Kidney (tissue), 14 donors: Measurements from ENCODE around the gene CABYR. TPM values are rescaled to one million over a fixed set of nuclear protein-coding genes. Genes with fewer than 3 reads are reported as not detected.

Source experiments
- DNase-seq, 5 donors: peaks; one replicate each; pipeline ENCODE4 v3.0.0-alpha.2; 2013 to 2020
- FAIRE-seq: peaks from 2 replicates; lab custom pipeline; 2012; peaks lifted over from hg19 to GRCh38; lab: Jason Lieb, UNC
- H3K27ac ChIP-seq, 2 donors: one replicate each; pipeline ENCODE4 v1.7.0; 2013; ENCODE audit warnings: low read depth in 2 of 2, low read length in 2 of 2, inconsistent platforms in 1 of 2
- H3K27me3 ChIP-seq: one replicate; pipeline ENCODE4 v1.7.1; 2013; ENCODE audit warnings: low read length, inconsistent platforms; ENCODE audit not compliant: control insufficient read depth, insufficient read depth
- H3K36me3 ChIP-seq, 3 donors: one replicate each; pipeline versions ENCODE4 v1.7.0 to v1.7.1; 2013; ENCODE audit warnings: low read length in 3 of 3, control low read depth in 1 of 3, inconsistent platforms in 1 of 3; ENCODE audit not compliant: insufficient read depth in 3 of 3, control insufficient read depth in 2 of 3
- H3K4me1 ChIP-seq, 3 donors: one replicate each; pipeline versions ENCODE4 v1.7.0 to v1.7.1; 2013; ENCODE audit warnings: low read length in 3 of 3, inconsistent platforms in 1 of 3, low read depth in 1 of 3; ENCODE audit not compliant: control insufficient read depth in 2 of 3, insufficient read depth in 2 of 3
- H3K4me3 ChIP-seq, 3 donors: one replicate each; pipeline versions ENCODE4 v1.7.0 to v1.8.1; 2013; ENCODE audit warnings: low read length in 3 of 3, control low read depth in 1 of 3, inconsistent platforms in 1 of 3
- H3K9ac ChIP-seq, 3 donors: one replicate each; pipeline versions ENCODE4 v1.7.0 to v1.7.1; 2013; ENCODE audit warnings: low read length in 3 of 3, control low read depth in 1 of 3, inconsistent platforms in 1 of 3
- H3K9me3 ChIP-seq, 3 donors: one replicate each; pipeline versions ENCODE4 v1.7.0 to v1.7.1; 2013; ENCODE audit warnings: low read length in 3 of 3, control low read depth in 1 of 3, inconsistent platforms in 1 of 3; ENCODE audit not compliant: control insufficient read depth in 2 of 3, insufficient read depth in 1 of 3
- intact Hi-C: fragments of 100-400 bp; cut with DNase I; formaldehyde crosslinking; loops from one replicate; pipeline ENCODE4 v1.11.1; 2022
- polyA plus RNA-seq: library from polyadenylated mRNA; stranded (reverse); fragments of 350-450 nt; fragmentation: Illumina TruSeq; extraction: RNeasy Lipid Tissue Mini Kit (QIAGEN cat#74804); gene quantifications from one replicate; pipeline ENCODE4 v1.2.3, GENCODE V29; 2014; ENCODE audit warnings: low read depth, low replicate concordance; ENCODE audit not compliant: insufficient read depth
- total RNA-seq: library from RNA; stranded (reverse); fragmentation: NEBNext Ultra II Directional; extraction: Animal tissue kit (Norgen Biotek cat#: 25700); gene quantifications from one replicate; pipeline ENCODE4 v1.2.1, GENCODE V29; 2021
- TF ChIP-seq, protein P1 (sequence below): IDR thresholded peaks from 3 replicates; pipeline ENCODE4 v1.5.1; 2012; ENCODE audit warnings: mild to moderate bottlenecking, moderate library complexity, borderline replicate concordance; ENCODE audit not compliant: insufficient read depth; ENCODE audit errors: extremely low read depth
- donor health status: control.
- donor health status: control.
- donor health status: control.
- donor health status: control.
- donor health status: control.
- donor health status: DM: yes; HTN: yes; CAD: no.
- donor health status: Normal renal cell carcinoma (clear cell type).

Gene CABYR
- total and polyA plus RNA-seq, 2 donors from 2014 or later, result 0.82 to 1.6 TPM

DNA sequence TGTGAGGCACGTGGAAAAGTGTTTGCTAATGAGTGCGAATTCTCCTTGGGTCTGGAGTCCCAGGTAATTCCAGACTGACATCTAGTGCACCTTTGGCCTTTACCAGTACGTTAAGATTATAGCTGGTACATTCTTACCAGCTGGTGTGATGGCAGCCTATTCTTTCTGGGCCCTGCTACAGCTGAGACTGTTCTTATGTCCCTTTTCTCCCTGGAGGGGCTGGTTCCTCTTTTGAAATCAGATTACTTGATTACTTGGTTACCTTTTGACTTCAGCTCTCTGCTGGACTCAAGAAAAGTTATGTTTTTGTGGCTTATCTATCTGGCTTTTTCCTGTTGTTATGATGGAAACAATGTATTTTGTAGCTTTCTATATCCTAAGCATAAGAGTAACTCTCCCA lies 14.5 kb downstream of the CABYR start:
- DNase-seq (no peak), FAIRE-seq (no peak)
- Histone ChIP-seq H3K27me3 (no peaks in the 10 kb centered on the region), H3K9ac (no peak overlapping the region), H3K27ac (no peak overlapping the region), H3K4me3 (no peak overlapping the region), H3K36me3 (peaks cover 0 to 11% (median 8%) of the 10 kb centered on the region in 3 donors), H3K4me1 (no peaks in the 10 kb centered on the region), H3K9me3 (no peaks in the 10 kb centered on the region)
- intact Hi-C loops, result no loop called here
- TF ChIP-seq, protein P1, sequence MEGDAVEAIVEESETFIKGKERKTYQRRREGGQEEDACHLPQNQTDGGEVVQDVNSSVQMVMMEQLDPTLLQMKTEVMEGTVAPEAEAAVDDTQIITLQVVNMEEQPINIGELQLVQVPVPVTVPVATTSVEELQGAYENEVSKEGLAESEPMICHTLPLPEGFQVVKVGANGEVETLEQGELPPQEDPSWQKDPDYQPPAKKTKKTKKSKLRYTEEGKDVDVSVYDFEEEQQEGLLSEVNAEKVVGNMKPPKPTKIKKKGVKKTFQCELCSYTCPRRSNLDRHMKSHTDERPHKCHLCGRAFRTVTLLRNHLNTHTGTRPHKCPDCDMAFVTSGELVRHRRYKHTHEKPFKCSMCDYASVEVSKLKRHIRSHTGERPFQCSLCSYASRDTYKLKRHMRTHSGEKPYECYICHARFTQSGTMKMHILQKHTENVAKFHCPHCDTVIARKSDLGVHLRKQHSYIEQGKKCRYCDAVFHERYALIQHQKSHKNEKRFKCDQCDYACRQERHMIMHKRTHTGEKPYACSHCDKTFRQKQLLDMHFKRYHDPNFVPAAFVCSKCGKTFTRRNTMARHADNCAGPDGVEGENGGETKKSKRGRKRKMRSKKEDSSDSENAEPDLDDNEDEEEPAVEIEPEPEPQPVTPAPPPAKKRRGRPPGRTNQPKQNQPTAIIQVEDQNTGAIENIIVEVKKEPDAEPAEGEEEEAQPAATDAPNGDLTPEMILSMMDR, result no peak

DNA sequence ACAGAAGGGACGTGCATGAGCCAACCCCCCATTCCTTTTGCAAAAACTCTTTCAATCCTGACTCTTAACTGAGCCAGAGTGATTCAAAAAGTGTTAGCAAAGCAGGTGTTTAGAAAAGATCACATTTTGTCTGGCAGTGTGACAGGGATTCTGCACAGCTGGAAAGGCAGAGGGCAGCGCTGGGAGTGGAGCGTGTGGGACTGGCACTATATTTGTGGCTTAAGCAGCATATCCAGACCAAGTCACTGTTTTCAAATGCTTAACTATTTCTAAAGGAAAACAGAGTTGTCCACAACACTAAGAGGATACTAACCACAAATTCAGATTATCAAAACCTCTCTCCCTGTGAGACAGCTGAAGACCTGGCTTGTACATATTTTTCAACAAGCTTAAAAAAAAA lies 19.0 kb downstream of the CABYR start:
- FAIRE-seq, result no peak
- no peak overlapping the region for H3K9ac ChIP-seq
- TF ChIP-seq, protein P1, result no peak
- H3K4me1 ChIP-seq, result no peaks in the 10 kb centered on the region
- no peak overlapping the region for H3K4me3 ChIP-seq
- no peak for DNase-seq
- H3K9me3 ChIP-seq, result no peaks in the 10 kb centered on the region
- H3K27ac ChIP-seq, result no peak overlapping the region
- H3K27me3 ChIP-seq, result no peaks in the 10 kb centered on the region
- intact Hi-C loops, result no loop called here
- peaks cover 2 to 41% (median 17%) of the 10 kb centered on the region in 3 donors for H3K36me3 ChIP-seq

DNA sequence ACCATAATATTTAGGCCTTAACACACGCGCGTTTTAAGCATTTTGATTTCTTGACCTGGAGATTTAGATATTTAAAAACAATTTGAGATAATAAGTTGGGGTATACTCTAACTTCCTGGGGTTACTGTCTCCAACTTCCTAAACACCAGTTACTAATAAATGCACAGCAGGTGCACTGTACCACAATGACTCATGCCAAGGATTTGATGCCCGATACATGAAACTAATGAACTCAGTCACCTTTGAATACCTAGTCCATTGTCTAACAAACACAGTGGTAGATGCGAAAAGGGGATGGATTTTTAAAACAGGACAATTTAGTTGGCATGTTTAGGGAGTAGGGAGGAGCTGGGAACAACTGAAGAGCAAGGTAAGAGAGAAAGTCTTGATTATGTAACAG lies 21.2 kb downstream of the CABYR start:
- TF ChIP-seq, protein P1, result no peak
- FAIRE-seq (no peak), DNase-seq (no peak)
- Histone ChIP-seq H3K4me1 (no peaks in the 10 kb centered on the region), H3K9me3 (no peaks in the 10 kb centered on the region), H3K4me3 (no peak overlapping the region), H3K27me3 (no peaks in the 10 kb centered on the region), H3K27ac (no peak overlapping the region), H3K9ac (no peak overlapping the region), H3K36me3 (peaks cover 2 to 51% (median 25%) of the 10 kb centered on the region in 3 donors)
- intact Hi-C loops, result no loop called here

DNA sequence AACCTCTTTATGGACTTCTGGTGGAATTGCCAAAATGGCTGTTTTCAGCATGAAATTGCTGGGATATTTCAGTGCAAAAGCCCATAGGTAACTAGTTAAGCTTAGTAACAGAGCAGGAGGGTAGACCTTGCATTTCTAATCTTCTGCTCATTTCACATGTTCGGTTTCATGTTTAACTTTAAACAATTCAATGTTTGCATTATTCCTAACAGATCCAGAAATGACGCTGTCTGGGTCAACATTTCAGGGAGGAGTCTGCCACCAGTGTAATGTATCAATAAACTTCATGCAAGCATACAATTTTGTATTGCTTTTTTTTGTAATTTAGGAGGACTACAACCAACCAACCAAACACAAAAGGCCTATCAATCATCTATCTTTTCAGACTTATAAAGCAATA lies 22.4 kb downstream of the CABYR start:
- no peaks in the 10 kb centered on the region for H3K9me3 ChIP-seq
- peaks cover 2 to 60% (median 26%) of the 10 kb centered on the region in 3 donors for H3K36me3 ChIP-seq
- no peaks in the 10 kb centered on the region for H3K4me1 ChIP-seq
- no peak for FAIRE-seq
- TF ChIP-seq, protein P1, result no peak
- intact Hi-C loops, result no loop called here
- no peak for DNase-seq
- H3K27ac ChIP-seq, result no peak overlapping the region
- H3K9ac ChIP-seq, result no peak overlapping the region
- H3K27me3 ChIP-seq, result no peaks in the 10 kb centered on the region
- H3K4me3 ChIP-seq, result no peak overlapping the region
